ENCODE data around the gene TNRC6B.

TNRC6B gene

GRCh38 chr22:40322021-40322420 lies 144.3 kb downstream of the TNRC6B start:
- TF ChIP-seq CTCF (conservative IDR thresholded peaks at IDR 0.05) = no peak
- 0 out of 2 replicates have a peak overlapping the region, but pooled peaks have one; percentile 84 for H3K27ac ChIP-seq

GRCh38 chr22:40322818-40323447 lies 145.2 kb downstream of the TNRC6B start:
- TF ChIP-seq CTCF (conservative IDR thresholded peaks at IDR 0.05) = no peak
- peak overlapping the region; percentile 84; the same call in 1 of the 2 replicates for H3K27ac ChIP-seq

GRCh38 chr22:40323681-40324171 lies 146.0 kb downstream of the TNRC6B start:
- peak overlapping the region; percentile 84 for H3K27ac ChIP-seq
- TF ChIP-seq CTCF (conservative IDR thresholded peaks at IDR 0.05) = no peak

- TF ChIP-seq CTCF (conservative IDR thresholded peaks at IDR 0.05) = no peak
- peak overlapping the region; percentile 84 for H3K27ac ChIP-seq
These were observed 147.0 kb downstream of the TNRC6B start for GRCh38 chr22:40324468-40325305.

GRCh38 chr22:40325315-40325714 lies 147.6 kb downstream of the TNRC6B start:
- peak overlapping the region; percentile 84 for H3K27ac ChIP-seq
- TF ChIP-seq CTCF (conservative IDR thresholded peaks at IDR 0.05) = no peak

GRCh38 chr22:40326905-40327735 lies 149.4 kb downstream of the TNRC6B start:
- no peak for TF ChIP-seq CTCF (conservative IDR thresholded peaks at IDR 0.05)
- peak overlapping the region; percentile 84 for H3K27ac ChIP-seq

All from VCaP (cell line).